ENCODE results near the gene MSANTD1.

GRCh38 chr4:3252480-3252828, 3.5 kb downstream of the MSANTD1 start:
- TF ChIP-seq CTCF (IDR thresholded peaks at IDR 0.05) (no peak), POLR2A (IDR thresholded peaks at IDR 0.05) (no peak), EP300 (IDR thresholded peaks at IDR 0.05) (no peak)

Data from ovary (tissue), 3 donors.